Mammary epithelial cell (primary cell): ENCODE results near the gene LRBA.

Experiments used
- EZH2 ChIP-seq: IDR thresholded peaks from 2 replicates; pipeline ENCODE4 v1.6.1; 2012; ENCODE audit warnings: low read length, inconsistent platforms, borderline replicate concordance
- TF ChIP-seq, protein P1 (sequence below), 2 donors: IDR thresholded peaks in 1 of 2; conservative IDR thresholded peaks in 1 of 2; 2 replicates each; pipeline ENCODE4 v1.5.1; 2011 to 2012; ENCODE audit warnings: inconsistent platforms in 2 of 2, low read length in 2 of 2, mild to moderate bottlenecking in 2 of 2, control low read depth in 1 of 2, low read depth in 1 of 2; ENCODE audit not compliant: insufficient read depth in 1 of 2; ENCODE audit errors: extremely low read depth in 1 of 2

DNA sequence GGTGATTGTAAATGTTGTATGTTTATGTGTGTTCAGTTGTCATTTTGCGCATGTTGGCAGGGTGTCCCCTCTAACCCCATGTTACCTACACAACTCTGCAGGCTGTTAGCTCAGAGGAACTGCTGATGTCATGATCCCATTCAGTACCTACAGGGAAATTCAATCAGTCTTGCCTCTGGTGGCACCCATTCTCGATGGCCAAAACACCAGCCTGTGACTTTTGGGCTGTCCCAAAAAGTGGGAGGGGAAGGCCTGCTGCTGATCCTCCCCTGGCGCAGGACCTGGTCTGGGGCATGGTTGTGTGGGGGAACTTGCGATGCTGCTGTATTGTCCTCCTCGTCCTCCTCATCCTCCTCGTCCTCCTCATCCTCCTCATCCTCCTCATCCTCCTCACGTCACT, 762.3 kb downstream of the LRBA start:
- TF ChIP-seq, protein P1, sequence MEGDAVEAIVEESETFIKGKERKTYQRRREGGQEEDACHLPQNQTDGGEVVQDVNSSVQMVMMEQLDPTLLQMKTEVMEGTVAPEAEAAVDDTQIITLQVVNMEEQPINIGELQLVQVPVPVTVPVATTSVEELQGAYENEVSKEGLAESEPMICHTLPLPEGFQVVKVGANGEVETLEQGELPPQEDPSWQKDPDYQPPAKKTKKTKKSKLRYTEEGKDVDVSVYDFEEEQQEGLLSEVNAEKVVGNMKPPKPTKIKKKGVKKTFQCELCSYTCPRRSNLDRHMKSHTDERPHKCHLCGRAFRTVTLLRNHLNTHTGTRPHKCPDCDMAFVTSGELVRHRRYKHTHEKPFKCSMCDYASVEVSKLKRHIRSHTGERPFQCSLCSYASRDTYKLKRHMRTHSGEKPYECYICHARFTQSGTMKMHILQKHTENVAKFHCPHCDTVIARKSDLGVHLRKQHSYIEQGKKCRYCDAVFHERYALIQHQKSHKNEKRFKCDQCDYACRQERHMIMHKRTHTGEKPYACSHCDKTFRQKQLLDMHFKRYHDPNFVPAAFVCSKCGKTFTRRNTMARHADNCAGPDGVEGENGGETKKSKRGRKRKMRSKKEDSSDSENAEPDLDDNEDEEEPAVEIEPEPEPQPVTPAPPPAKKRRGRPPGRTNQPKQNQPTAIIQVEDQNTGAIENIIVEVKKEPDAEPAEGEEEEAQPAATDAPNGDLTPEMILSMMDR (conservative IDR thresholded peaks at IDR 0.05 in 1 of 2, IDR thresholded peaks at IDR 0.05 in 1 of 2; ENCODE audit: extremely low read depth in 1 of 2, insufficient read depth in 1 of 2, low read depth in 1 of 2, low read length in 2 of 2), result no peak
- TF ChIP-seq EZH2, result no peak
